ENCODE data around the gene LIPG. TPM values are rescaled to one million over a fixed set of nuclear protein-coding genes. Genes with fewer than 3 reads are reported as not detected.
"Not testable (repeated sequence)": the region's sequence is repeated elsewhere in the genome, so short reads cannot be mapped to it uniquely, and the experiment has no call there.

Gene LIPG
- polyA plus RNA-seq, 1 donor = 32.9 TPM

GRCh38 chr18:49544362-49544761, 17.5 kb upstream of the LIPG start:
- no peak for DNase-seq
- Histone ChIP-seq H3K36me3 (ENCODE audit: control insufficient read depth, insufficient read depth, low read length) (no peaks in the 10 kb centered on the region), H3K27ac (ENCODE audit: low read length) (no peak overlapping the region), H3K4me1 (ENCODE audit: control insufficient read depth, insufficient read depth, low read length) (no peaks in the 10 kb centered on the region), H3K9me3 (ENCODE audit: control insufficient read depth, low read depth, low read length) (no peaks in the 10 kb centered on the region), H3K27me3 (ENCODE audit: control insufficient read depth, insufficient read depth, low read length) (no peaks in the 10 kb centered on the region), H3K4me3 (ENCODE audit: low read length) (no peak overlapping the region)
- WGBS (ENCODE audit: insufficient coverage, low lambda C conversion rate) = no CpG with 5 or more reads among the region's 5 CpGs

GRCh38 chr18:49546278-49546677, 15.6 kb upstream of the LIPG start:
- no peak for DNase-seq
- Histone ChIP-seq H3K27ac (ENCODE audit: low read length) (no peak overlapping the region), H3K4me1 (ENCODE audit: control insufficient read depth, insufficient read depth, low read length) (no peaks in the 10 kb centered on the region), H3K9me3 (ENCODE audit: control insufficient read depth, low read depth, low read length) (no peaks in the 10 kb centered on the region), H3K36me3 (ENCODE audit: control insufficient read depth, insufficient read depth, low read length) (no peaks in the 10 kb centered on the region), H3K4me3 (ENCODE audit: low read length) (no peak overlapping the region), H3K27me3 (ENCODE audit: control insufficient read depth, insufficient read depth, low read length) (no peaks in the 10 kb centered on the region)
- WGBS (ENCODE audit: insufficient coverage, low lambda C conversion rate) = no CpG with 5 or more reads among the region's 1 CpG

GRCh38 chr18:49546719-49547273, 15.1 kb upstream of the LIPG start:
- Histone ChIP-seq H3K4me1 (ENCODE audit: control insufficient read depth, insufficient read depth, low read length) (no peaks in the 10 kb centered on the region), H3K27ac (ENCODE audit: low read length) (no peak overlapping the region), H3K9me3 (ENCODE audit: control insufficient read depth, low read depth, low read length) (no peaks in the 10 kb centered on the region), H3K27me3 (ENCODE audit: control insufficient read depth, insufficient read depth, low read length) (no peaks in the 10 kb centered on the region), H3K4me3 (ENCODE audit: low read length) (no peak overlapping the region), H3K36me3 (ENCODE audit: control insufficient read depth, insufficient read depth, low read length) (no peaks in the 10 kb centered on the region)
- DNase-seq = no peak
- no CpG with 5 or more reads among the region's 5 CpGs for WGBS (ENCODE audit: insufficient coverage, low lambda C conversion rate)

- H3K4me1 ChIP-seq (ENCODE audit: control insufficient read depth, insufficient read depth, low read length) = no peaks in the 10 kb centered on the region
- H3K4me3 ChIP-seq (ENCODE audit: low read length) = no peak overlapping the region
- H3K9me3 ChIP-seq (ENCODE audit: control insufficient read depth, low read depth, low read length) = no peaks in the 10 kb centered on the region
- no CpG with 5 or more reads among the region's 1 CpG for WGBS (ENCODE audit: insufficient coverage, low lambda C conversion rate)
- H3K36me3 ChIP-seq (ENCODE audit: control insufficient read depth, insufficient read depth, low read length) = no peaks in the 10 kb centered on the region
- no peak for DNase-seq
- H3K27me3 ChIP-seq (ENCODE audit: control insufficient read depth, insufficient read depth, low read length) = no peaks in the 10 kb centered on the region
- H3K27ac ChIP-seq (ENCODE audit: low read length) = no peak overlapping the region
Measured at GRCh38 chr18:49547701-49548100, 14.2 kb upstream of the LIPG start.

GRCh38 chr18:49548229-49548636, 13.6 kb upstream of the LIPG start:
- Histone ChIP-seq H3K9me3 (ENCODE audit: control insufficient read depth, low read depth, low read length) (no peaks in the 10 kb centered on the region), H3K4me1 (ENCODE audit: control insufficient read depth, insufficient read depth, low read length) (no peaks in the 10 kb centered on the region), H3K36me3 (ENCODE audit: control insufficient read depth, insufficient read depth, low read length) (no peaks in the 10 kb centered on the region), H3K27ac (ENCODE audit: low read length) (no peak overlapping the region), H3K27me3 (ENCODE audit: control insufficient read depth, insufficient read depth, low read length) (no peaks in the 10 kb centered on the region), H3K4me3 (ENCODE audit: low read length) (no peak overlapping the region)
- no CpG with 5 or more reads among the region's 1 CpG for WGBS (ENCODE audit: insufficient coverage, low lambda C conversion rate)
- DNase-seq = no peak

GRCh38 chr18:49550621-49551339, 11.1 kb upstream of the LIPG start:
- no peak for DNase-seq
- H3K27ac ChIP-seq (ENCODE audit: low read length) = no peak overlapping the region
- no peaks in the 10 kb centered on the region for H3K36me3 ChIP-seq (ENCODE audit: control insufficient read depth, insufficient read depth, low read length)
- H3K27me3 ChIP-seq (ENCODE audit: control insufficient read depth, insufficient read depth, low read length) = no peaks in the 10 kb centered on the region
- H3K4me3 ChIP-seq (ENCODE audit: low read length) = no peak overlapping the region
- no peaks in the 10 kb centered on the region for H3K9me3 ChIP-seq (ENCODE audit: control insufficient read depth, low read depth, low read length)
- H3K4me1 ChIP-seq (ENCODE audit: control insufficient read depth, insufficient read depth, low read length) = no peaks in the 10 kb centered on the region
- no CpG with 5 or more reads among the region's 6 CpGs for WGBS (ENCODE audit: insufficient coverage, low lambda C conversion rate)

- 85% methylated on average over 2 of the region's 4 CpGs for WGBS (ENCODE audit: insufficient coverage, low lambda C conversion rate)
- Histone ChIP-seq H3K4me1 (ENCODE audit: control insufficient read depth, insufficient read depth, low read length) (no peaks in the 10 kb centered on the region), H3K27me3 (ENCODE audit: control insufficient read depth, insufficient read depth, low read length) (no peaks in the 10 kb centered on the region), H3K36me3 (ENCODE audit: control insufficient read depth, insufficient read depth, low read length) (no peaks in the 10 kb centered on the region), H3K4me3 (ENCODE audit: low read length) (no peak overlapping the region), H3K9me3 (ENCODE audit: control insufficient read depth, low read depth, low read length) (no peaks in the 10 kb centered on the region), H3K27ac (ENCODE audit: low read length) (no peak overlapping the region)
- DNase-seq = no peak
Measured at GRCh38 chr18:49553003-49553402, 8.9 kb upstream of the LIPG start.

- 100% methylated on average over 1 of the region's 4 CpGs for WGBS (ENCODE audit: insufficient coverage, low lambda C conversion rate)
- Histone ChIP-seq H3K9me3 (ENCODE audit: control insufficient read depth, low read depth, low read length) (no peaks in the 10 kb centered on the region), H3K36me3 (ENCODE audit: control insufficient read depth, insufficient read depth, low read length) (no peaks in the 10 kb centered on the region), H3K27ac (ENCODE audit: low read length) (no peak overlapping the region), H3K4me1 (ENCODE audit: control insufficient read depth, insufficient read depth, low read length) (no peaks in the 10 kb centered on the region), H3K4me3 (ENCODE audit: low read length) (no peak overlapping the region), H3K27me3 (ENCODE audit: control insufficient read depth, insufficient read depth, low read length) (peaks cover 2% of the 10 kb centered on the region)
- DNase-seq = no peak
Measured at GRCh38 chr18:49555641-49556040, 6.2 kb upstream of the LIPG start.

- WGBS (ENCODE audit: insufficient coverage, low lambda C conversion rate) = no CpG with 5 or more reads among the region's 3 CpGs
- Histone ChIP-seq H3K27me3 (ENCODE audit: control insufficient read depth, insufficient read depth, low read length) (peaks cover 19% of the 10 kb centered on the region), H3K9me3 (ENCODE audit: control insufficient read depth, low read depth, low read length) (no peaks in the 10 kb centered on the region), H3K36me3 (ENCODE audit: control insufficient read depth, insufficient read depth, low read length) (no peaks in the 10 kb centered on the region), H3K27ac (ENCODE audit: low read length) (no peak overlapping the region), H3K4me3 (ENCODE audit: low read length) (no peak overlapping the region), H3K4me1 (ENCODE audit: control insufficient read depth, insufficient read depth, low read length) (no peaks in the 10 kb centered on the region)
- no peak for DNase-seq
Measured at GRCh38 chr18:49558356-49558755, 3.5 kb upstream of the LIPG start.

- H3K27me3 ChIP-seq (ENCODE audit: control insufficient read depth, insufficient read depth, low read length) = peaks cover 19% of the 10 kb centered on the region
- H3K27ac ChIP-seq (ENCODE audit: low read length); H3K4me1 ChIP-seq (ENCODE audit: control insufficient read depth, insufficient read depth, low read length); H3K9me3 ChIP-seq (ENCODE audit: control insufficient read depth, low read depth, low read length); H3K36me3 ChIP-seq (ENCODE audit: control insufficient read depth, insufficient read depth, low read length); H3K4me3 ChIP-seq (ENCODE audit: low read length): not testable (repeated sequence)
- no CpG with 5 or more reads among the region's 16 CpGs for WGBS (ENCODE audit: insufficient coverage, low lambda C conversion rate)
- peak in 1 of 2 donors; percentile 35 for DNase-seq
Measured at GRCh38 chr18:49559326-49559931, 2.4 kb upstream of the LIPG start.

- Histone ChIP-seq H3K27me3 (ENCODE audit: control insufficient read depth, insufficient read depth, low read length) (peaks cover 19% of the 10 kb centered on the region), H3K4me3 (ENCODE audit: low read length) (peak overlapping the region; percentile 90), H3K27ac (ENCODE audit: low read length) (peak overlapping the region; percentile 64), H3K4me1 (ENCODE audit: control insufficient read depth, insufficient read depth, low read length) (peaks cover 8% of the 10 kb centered on the region), H3K9me3 (ENCODE audit: control insufficient read depth, low read depth, low read length) (no peaks in the 10 kb centered on the region), H3K36me3 (ENCODE audit: control insufficient read depth, insufficient read depth, low read length) (peaks cover under 1% of the 10 kb centered on the region)
- WGBS (ENCODE audit: insufficient coverage, low lambda C conversion rate) = no CpG with 5 or more reads among the region's 3 CpGs
- DNase-seq = no peak
Measured at GRCh38 chr18:49560277-49560623, 1.6 kb upstream of the LIPG start.

Measured in large intestine (tissue), 3 donors.